H1 (cell line): ENCODE measurements around the gene TBC1D17. TPM values are rescaled to one million over a fixed set of nuclear protein-coding genes. Genes with fewer than 3 reads are reported as not detected.

ENCODE experiments used
- EGR1 ChIP-seq: IDR thresholded peaks from 2 replicates; pipeline ENCODE4 v1.6.1; 2011; ENCODE audit warnings: low read depth, low read length, borderline replicate concordance
- MAFK ChIP-seq: IDR thresholded peaks from 2 replicates; pipeline ENCODE4 v1.6.1; 2012; ENCODE audit warnings: low read depth, mild to moderate bottlenecking, improper control_type of control experiment, low read length
- SAP30 ChIP-seq: fragments of 300-600 bp; sonication (generic); IDR thresholded peaks from 2 replicates; pipeline ENCODE4 v1.7.1; 2012; ENCODE audit warnings: low read length, moderate library complexity, mild to moderate bottlenecking, inconsistent platforms; ENCODE audit not compliant: insufficient read depth, insufficient replicate concordance
- SIN3A ChIP-seq, 2 experiments: IDR thresholded peaks in 1 of 2; conservative IDR thresholded peaks in 1 of 2; 2 replicates each; pipeline ENCODE4 v1.6.1; 2011 to 2012; ENCODE audit warnings: low read length in 2 of 2, improper control_type of control experiment in 1 of 2, low read depth in 1 of 2, mild to moderate bottlenecking in 1 of 2
- SRF ChIP-seq: IDR thresholded peaks from 2 replicates; pipeline ENCODE4 v1.6.1; 2011; ENCODE audit warnings: mild to moderate bottlenecking, low read depth, low read length, moderate library complexity
- TAF7 ChIP-seq: optimal IDR thresholded peaks from 2 replicates; pipeline ENCODE3; 2011; ENCODE audit warnings: low read depth, mild to moderate bottlenecking, inconsistent platforms, low read length, moderate library complexity, borderline replicate concordance
- polyA plus RNA-seq, 7 experiments: library from polyadenylated mRNA; depleted of rRNA in 3 of 7; stranded (reverse) in 5 of 7; unstranded in 2 of 7; fragments of >200 nt in 5 of 7; fragments of 200-250 nt in 2 of 7; gene quantifications; 1 replicate in 5 of 7; 2 replicates in 1 of 7; 4 replicates in 1 of 7; pipeline versions ENCODE4 v1.2.1 to v1.2.3, GENCODE V29; 2011 to 2013; ENCODE audit warnings: missing spikeins in 2 of 7, mixed read lengths in 2 of 7
- total RNA-seq: library from RNA; stranded (reverse); fragmentation: NEBNext Ultra II Directional; extraction: Animal tissue kit (Norgen Biotek cat#: 25700); gene quantifications from 2 replicates; pipeline ENCODE4 v1.2.1, GENCODE V29; 2021

The TBC1D17 gene
- total and polyA plus RNA-seq, 2 of the 8 experiments (the other 6 are each of a cell fraction or from before 2014, with no cell fraction given): 30.3 to 44.9 TPM

- TF ChIP-seq TAF7 (no peak), SRF (no peak), EGR1 (no peak), SIN3A (conservative IDR thresholded peaks at IDR 0.05 in 1 of 2, IDR thresholded peaks at IDR 0.05 in 1 of 2; ENCODE audit: low read depth in 1 of 2, low read length in 2 of 2) (no peak), SAP30 (no peak), MAFK (no peak)
These were observed 2.9 kb upstream of the TBC1D17 start (continued) for GRCh38 chr19:49874503-49875157.
